ENCODE measurements around the gene EVX1.

EVX1 gene

GRCh38 chr7:27208998-27209397 lies 33.6 kb upstream of the EVX1 start:
- WGBS = 83% methylated on average over 4 of the region's 4 CpGs

GRCh38 chr7:27209933-27210440 lies 32.6 kb upstream of the EVX1 start:
- H3K4me1 ChIP-seq (ENCODE audit: control insufficient read depth, insufficient read depth, low read depth, low read length) = peaks cover 26% of the 10 kb centered on the region
- 40% methylated on average over 11 of the region's 11 CpGs for WGBS
- no peak overlapping the region for H2BK120ac ChIP-seq (ENCODE audit: low read depth, low read length)
- H3K27ac ChIP-seq (ENCODE audit: low read length, poor library complexity, severe bottlenecking) = no peak overlapping the region
- no peak for DNase-seq
- peak overlapping the region; percentile 67 for H3K4me2 ChIP-seq (ENCODE audit: low read length, poor library complexity, severe bottlenecking)
- H2BK15ac ChIP-seq (ENCODE audit: low read depth, poor library complexity, severe bottlenecking) = no peak overlapping the region
- H4K91ac ChIP-seq (ENCODE audit: low read length) = no peak overlapping the region
- H3K18ac ChIP-seq (ENCODE audit: low read depth in 1 of 2, low read length in 2 of 2) = no peak overlapping the region
- no peak overlapping the region for H4K8ac ChIP-seq (ENCODE audit: low read length)
- H3K36me3 ChIP-seq (ENCODE audit: control insufficient read depth in 1 of 2, insufficient read depth in 2 of 2, low read depth in 1 of 2, low read length in 2 of 2) = no peaks in the 10 kb centered on the region
- H3K9me3 ChIP-seq (ENCODE audit: control insufficient read depth, low read length) = no peaks in the 10 kb centered on the region
- H2AFZ ChIP-seq (ENCODE audit: low read depth, low read length) = no peak overlapping the region
- no peak overlapping the region for H2BK5ac ChIP-seq (ENCODE audit: low read depth, low read length, poor library complexity, severe bottlenecking)
- no peak overlapping the region for H3K4ac ChIP-seq (ENCODE audit: low read depth in 1 of 2, low read length in 2 of 2)
- H2BK12ac ChIP-seq (ENCODE audit: low read length in 2 of 2) = no peak overlapping the region
- no peak overlapping the region for H2AK5ac ChIP-seq (ENCODE audit: low read length, severe bottlenecking)
- H3K23ac ChIP-seq (ENCODE audit: low read length in 2 of 2) = no peak overlapping the region
- H3K27me3 ChIP-seq (ENCODE audit: control insufficient read depth in 1 of 2, insufficient read depth in 1 of 2, low read length in 2 of 2) = peaks cover 93 to 95% of the 10 kb centered on the region in 2 experiments
- H3K4me3 ChIP-seq (ENCODE audit: insufficient read depth in 1 of 2, low read depth in 1 of 2, low read length in 2 of 2) = peak overlapping the region in 1 of 2 experiments; percentile 72
- H3K79me1 ChIP-seq (replicated peaks; ENCODE audit: low read length, poor library complexity, severe bottlenecking) = no peaks in the 10 kb centered on the region
- no peak overlapping the region for H3K9ac ChIP-seq (ENCODE audit: low read length)
- H3K14ac ChIP-seq (ENCODE audit: low read length in 2 of 2) = no peak overlapping the region

More at GRCh38 chr7:27208998-27209397, 33.6 kb upstream of the EVX1 start:
- Histone ChIP-seq H2BK5ac (ENCODE audit: low read depth, low read length, poor library complexity, severe bottlenecking) (no peak overlapping the region), H3K79me1 (replicated peaks; ENCODE audit: low read length, poor library complexity, severe bottlenecking) (no peaks in the 10 kb centered on the region), H3K18ac (ENCODE audit: low read depth in 1 of 2, low read length in 2 of 2) (no peak overlapping the region), H4K8ac (ENCODE audit: low read length) (no peak overlapping the region), H3K4ac (ENCODE audit: low read depth in 1 of 2, low read length in 2 of 2) (no peak overlapping the region), H3K4me1 (ENCODE audit: control insufficient read depth, insufficient read depth, low read depth, low read length) (peaks cover 28% of the 10 kb centered on the region), H4K91ac (ENCODE audit: low read length) (no peak overlapping the region), H3K9me3 (ENCODE audit: control insufficient read depth, low read length) (no peaks in the 10 kb centered on the region), H2BK15ac (ENCODE audit: low read depth, poor library complexity, severe bottlenecking) (no peak overlapping the region), H3K4me2 (ENCODE audit: low read length, poor library complexity, severe bottlenecking) (no peak overlapping the region), H3K36me3 (ENCODE audit: control insufficient read depth in 1 of 2, insufficient read depth in 2 of 2, low read depth in 1 of 2, low read length in 2 of 2) (no peaks in the 10 kb centered on the region), H2BK12ac (ENCODE audit: low read length in 2 of 2) (no peak overlapping the region), H3K9ac (ENCODE audit: low read length) (no peak overlapping the region), H2AFZ (ENCODE audit: low read depth, low read length) (no peak overlapping the region), H3K27ac (ENCODE audit: low read length, poor library complexity, severe bottlenecking) (no peak overlapping the region), H2BK120ac (ENCODE audit: low read depth, low read length) (no peak overlapping the region), H3K23ac (ENCODE audit: low read length in 2 of 2) (no peak overlapping the region), H3K4me3 (ENCODE audit: insufficient read depth in 1 of 2, low read depth in 1 of 2, low read length in 2 of 2) (no peak overlapping the region), H3K14ac (ENCODE audit: low read length in 2 of 2) (no peak overlapping the region), H3K27me3 (ENCODE audit: control insufficient read depth in 1 of 2, insufficient read depth in 1 of 2, low read length in 2 of 2) (peaks cover 93 to 95% of the 10 kb centered on the region in 2 experiments), H2AK5ac (ENCODE audit: low read length, severe bottlenecking) (no peak overlapping the region)
- no peak for DNase-seq

- no peak overlapping the region for H4K91ac ChIP-seq (ENCODE audit: low read length)
- no peak overlapping the region for H3K14ac ChIP-seq (ENCODE audit: low read length in 2 of 2)
- 19% methylated on average over 32 of the region's 32 CpGs for WGBS
- no peak overlapping the region for H3K4ac ChIP-seq (ENCODE audit: low read depth in 1 of 2, low read length in 2 of 2)
- peak overlapping the region in 1 of 2 experiments; percentile 72 for H3K4me3 ChIP-seq (ENCODE audit: insufficient read depth in 1 of 2, low read depth in 1 of 2, low read length in 2 of 2)
- H4K8ac ChIP-seq (ENCODE audit: low read length) = no peak overlapping the region
- no peaks in the 10 kb centered on the region for H3K79me1 ChIP-seq (replicated peaks; ENCODE audit: low read length, poor library complexity, severe bottlenecking)
- H3K18ac ChIP-seq (ENCODE audit: low read depth in 1 of 2, low read length in 2 of 2) = no peak overlapping the region
- H2AK5ac ChIP-seq (ENCODE audit: low read length, severe bottlenecking) = no peak overlapping the region
- peak; percentile 45 for DNase-seq
- peaks cover 87 to 95% of the 10 kb centered on the region in 2 experiments for H3K27me3 ChIP-seq (ENCODE audit: control insufficient read depth in 1 of 2, insufficient read depth in 1 of 2, low read length in 2 of 2)
- no peak overlapping the region for H2BK15ac ChIP-seq (ENCODE audit: low read depth, poor library complexity, severe bottlenecking)
- H3K4me2 ChIP-seq (ENCODE audit: low read length, poor library complexity, severe bottlenecking) = peak overlapping the region; percentile 67
- no peaks in the 10 kb centered on the region for H3K36me3 ChIP-seq (ENCODE audit: control insufficient read depth in 1 of 2, insufficient read depth in 2 of 2, low read depth in 1 of 2, low read length in 2 of 2)
- H3K9ac ChIP-seq (ENCODE audit: low read length) = peak overlapping the region; percentile 59
- no peak overlapping the region for H2BK12ac ChIP-seq (ENCODE audit: low read length in 2 of 2)
- H2BK5ac ChIP-seq (ENCODE audit: low read depth, low read length, poor library complexity, severe bottlenecking) = no peak overlapping the region
- H3K27ac ChIP-seq (ENCODE audit: low read length, poor library complexity, severe bottlenecking) = no peak overlapping the region
- no peak overlapping the region for H2AFZ ChIP-seq (ENCODE audit: low read depth, low read length)
- H3K9me3 ChIP-seq (ENCODE audit: control insufficient read depth, low read length) = no peaks in the 10 kb centered on the region
- no peak overlapping the region for H3K23ac ChIP-seq (ENCODE audit: low read length in 2 of 2)
- H3K4me1 ChIP-seq (ENCODE audit: control insufficient read depth, insufficient read depth, low read depth, low read length) = peaks cover 20% of the 10 kb centered on the region
- H2BK120ac ChIP-seq (ENCODE audit: low read depth, low read length) = no peak overlapping the region
Observed at GRCh38 chr7:27210441-27211083, 32.0 kb upstream of the EVX1 start.

GRCh38 chr7:27211084-27211446 lies 31.5 kb upstream of the EVX1 start:
- no peak overlapping the region for H2BK12ac ChIP-seq (ENCODE audit: low read length in 2 of 2)
- H2BK5ac ChIP-seq (ENCODE audit: low read depth, low read length, poor library complexity, severe bottlenecking) = no peak overlapping the region
- peaks cover 16% of the 10 kb centered on the region for H3K4me1 ChIP-seq (ENCODE audit: control insufficient read depth, insufficient read depth, low read depth, low read length)
- H4K8ac ChIP-seq (ENCODE audit: low read length) = no peak overlapping the region
- H2AK5ac ChIP-seq (ENCODE audit: low read length, severe bottlenecking) = no peak overlapping the region
- no peak overlapping the region for H3K4me3 ChIP-seq (ENCODE audit: insufficient read depth in 1 of 2, low read depth in 1 of 2, low read length in 2 of 2)
- H3K9me3 ChIP-seq (ENCODE audit: control insufficient read depth, low read length) = no peaks in the 10 kb centered on the region
- no peak overlapping the region for H3K27ac ChIP-seq (ENCODE audit: low read length, poor library complexity, severe bottlenecking)
- no peak overlapping the region for H2BK15ac ChIP-seq (ENCODE audit: low read depth, poor library complexity, severe bottlenecking)
- H3K4ac ChIP-seq (ENCODE audit: low read depth in 1 of 2, low read length in 2 of 2) = no peak overlapping the region
- no peaks in the 10 kb centered on the region for H3K79me1 ChIP-seq (replicated peaks; ENCODE audit: low read length, poor library complexity, severe bottlenecking)
- H3K9ac ChIP-seq (ENCODE audit: low read length) = no peak overlapping the region
- WGBS = 98% methylated on average over 1 of the region's 1 CpG
- no peak for DNase-seq
- peaks cover 86 to 95% of the 10 kb centered on the region in 2 experiments for H3K27me3 ChIP-seq (ENCODE audit: control insufficient read depth in 1 of 2, insufficient read depth in 1 of 2, low read length in 2 of 2)
- no peak overlapping the region for H3K14ac ChIP-seq (ENCODE audit: low read length in 2 of 2)
- no peak overlapping the region for H3K18ac ChIP-seq (ENCODE audit: low read depth in 1 of 2, low read length in 2 of 2)
- no peak overlapping the region for H2BK120ac ChIP-seq (ENCODE audit: low read depth, low read length)
- no peak overlapping the region for H4K91ac ChIP-seq (ENCODE audit: low read length)
- no peaks in the 10 kb centered on the region for H3K36me3 ChIP-seq (ENCODE audit: control insufficient read depth in 1 of 2, insufficient read depth in 2 of 2, low read depth in 1 of 2, low read length in 2 of 2)
- H3K23ac ChIP-seq (ENCODE audit: low read length in 2 of 2) = no peak overlapping the region
- H3K4me2 ChIP-seq (ENCODE audit: low read length, poor library complexity, severe bottlenecking) = no peak overlapping the region
- no peak overlapping the region for H2AFZ ChIP-seq (ENCODE audit: low read depth, low read length)
